ENCODE data around the gene OPN3. TPM values are rescaled to one million over a fixed set of nuclear protein-coding genes. Genes with fewer than 3 reads are reported as not detected.

OPN3 gene
- total RNA-seq, 1 donor from 2014 or later, result 32.1 TPM

DNA sequence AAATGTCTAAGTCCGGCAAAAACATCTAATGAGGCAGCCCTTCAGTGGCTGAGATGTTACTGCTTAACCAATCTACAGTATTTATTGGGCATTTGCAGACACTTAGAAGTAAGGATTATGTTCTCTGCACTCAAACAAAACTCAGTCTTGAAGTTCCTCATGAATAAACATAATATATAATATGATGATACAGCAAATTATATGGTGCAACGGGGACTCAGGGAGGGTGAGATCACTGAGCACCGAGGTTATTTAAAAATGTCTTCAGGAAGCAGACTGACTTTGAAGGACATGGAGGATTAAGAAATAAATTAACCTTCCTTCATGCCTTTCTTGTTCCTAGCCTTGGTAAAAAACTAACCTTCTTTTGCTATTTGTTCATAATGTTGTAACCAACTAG is 39.8 kb upstream of the OPN3 start:
- Mint-ChIP-seq H3K4me1 (peaks cover 10% of the 10 kb centered on the region), H3K36me3 (ENCODE audit: low read depth) (no peaks in the 10 kb centered on the region), H3K4me3 (no peak overlapping the region), H3K27ac (no peak overlapping the region), H3K27me3 (peaks cover 25% of the 10 kb centered on the region), H3K9me3 (peaks cover 8% of the 10 kb centered on the region)
- intact Hi-C loops (cut with micrococcal nuclease), result no loop called here
- ATAC-seq (ENCODE audit: low read depth), result no peak
- DNase-seq, result no peak
- ChIA-PET CTCF (no interaction called here), POLR2A (no interaction called here)
- TF ChIP-seq, protein P1, sequence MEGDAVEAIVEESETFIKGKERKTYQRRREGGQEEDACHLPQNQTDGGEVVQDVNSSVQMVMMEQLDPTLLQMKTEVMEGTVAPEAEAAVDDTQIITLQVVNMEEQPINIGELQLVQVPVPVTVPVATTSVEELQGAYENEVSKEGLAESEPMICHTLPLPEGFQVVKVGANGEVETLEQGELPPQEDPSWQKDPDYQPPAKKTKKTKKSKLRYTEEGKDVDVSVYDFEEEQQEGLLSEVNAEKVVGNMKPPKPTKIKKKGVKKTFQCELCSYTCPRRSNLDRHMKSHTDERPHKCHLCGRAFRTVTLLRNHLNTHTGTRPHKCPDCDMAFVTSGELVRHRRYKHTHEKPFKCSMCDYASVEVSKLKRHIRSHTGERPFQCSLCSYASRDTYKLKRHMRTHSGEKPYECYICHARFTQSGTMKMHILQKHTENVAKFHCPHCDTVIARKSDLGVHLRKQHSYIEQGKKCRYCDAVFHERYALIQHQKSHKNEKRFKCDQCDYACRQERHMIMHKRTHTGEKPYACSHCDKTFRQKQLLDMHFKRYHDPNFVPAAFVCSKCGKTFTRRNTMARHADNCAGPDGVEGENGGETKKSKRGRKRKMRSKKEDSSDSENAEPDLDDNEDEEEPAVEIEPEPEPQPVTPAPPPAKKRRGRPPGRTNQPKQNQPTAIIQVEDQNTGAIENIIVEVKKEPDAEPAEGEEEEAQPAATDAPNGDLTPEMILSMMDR (IDR thresholded peaks at IDR 0.05), result no peak

DNA sequence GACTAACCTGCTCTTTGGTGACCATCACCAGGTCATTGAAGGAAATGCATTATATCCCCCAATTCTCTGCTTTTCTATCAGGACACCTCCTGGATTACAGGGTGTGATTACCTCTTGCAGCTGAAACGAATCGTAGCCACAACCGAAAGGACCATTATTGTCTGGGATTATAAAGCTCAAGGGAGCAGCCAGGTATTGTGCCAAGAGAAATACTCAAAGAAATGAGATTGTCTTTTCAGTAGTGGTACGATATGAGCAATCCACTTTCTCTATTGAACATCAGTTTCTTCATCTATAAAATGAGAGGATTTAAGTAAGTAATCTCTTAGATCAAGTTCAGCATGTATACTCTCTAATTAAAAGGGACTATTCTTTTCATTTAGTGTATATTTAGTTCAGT is 39.2 kb upstream of the OPN3 start:
- peaks cover 10% of the 10 kb centered on the region for H3K4me1 Mint-ChIP-seq
- H3K27me3 Mint-ChIP-seq, result peaks cover 21% of the 10 kb centered on the region
- intact Hi-C loops (cut with micrococcal nuclease), result no loop called here
- peaks cover 8% of the 10 kb centered on the region for H3K9me3 Mint-ChIP-seq
- DNase-seq, result no peak
- no peak for ATAC-seq (ENCODE audit: low read depth)
- no peak overlapping the region for H3K27ac Mint-ChIP-seq
- TF ChIP-seq, protein P1 (IDR thresholded peaks at IDR 0.05), result no peak
- no peaks in the 10 kb centered on the region for H3K36me3 Mint-ChIP-seq (ENCODE audit: low read depth)
- CTCF ChIA-PET, result no interaction called here
- no peak overlapping the region for H3K4me3 Mint-ChIP-seq
- POLR2A ChIA-PET, result no interaction called here

DNA sequence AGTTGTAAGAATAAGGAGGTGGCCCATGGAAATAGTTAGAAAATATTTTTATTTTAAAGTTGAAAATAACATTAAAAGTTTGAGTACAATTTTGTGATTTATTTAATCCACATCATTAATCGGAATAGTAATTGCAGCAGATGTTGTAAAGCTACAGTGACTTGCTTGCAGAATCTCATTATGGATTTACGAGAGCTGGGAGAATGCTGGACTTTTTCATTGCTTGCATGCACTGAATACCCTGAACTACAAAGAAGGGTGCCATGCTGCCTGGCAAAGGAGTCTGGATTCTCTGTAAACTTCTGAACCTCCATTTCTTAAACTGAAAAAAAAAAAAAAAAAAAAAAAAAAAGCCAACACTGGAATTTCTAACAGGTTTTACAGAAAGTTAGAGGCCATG is 38.4 kb upstream of the OPN3 start:
- Mint-ChIP-seq H3K9me3 (peaks cover 8% of the 10 kb centered on the region), H3K4me3 (no peak overlapping the region), H3K27ac (no peak overlapping the region), H3K36me3 (ENCODE audit: low read depth) (no peaks in the 10 kb centered on the region), H3K4me1 (peaks cover 10% of the 10 kb centered on the region), H3K27me3 (peaks cover 21% of the 10 kb centered on the region)
- TF ChIP-seq, protein P1 (IDR thresholded peaks at IDR 0.05), result no peak
- intact Hi-C loops (cut with micrococcal nuclease), result no loop called here
- ATAC-seq (ENCODE audit: low read depth) (no peak), DNase-seq (no peak)
- CTCF ChIA-PET, result no interaction called here
- POLR2A ChIA-PET, result no interaction called here

DNA sequence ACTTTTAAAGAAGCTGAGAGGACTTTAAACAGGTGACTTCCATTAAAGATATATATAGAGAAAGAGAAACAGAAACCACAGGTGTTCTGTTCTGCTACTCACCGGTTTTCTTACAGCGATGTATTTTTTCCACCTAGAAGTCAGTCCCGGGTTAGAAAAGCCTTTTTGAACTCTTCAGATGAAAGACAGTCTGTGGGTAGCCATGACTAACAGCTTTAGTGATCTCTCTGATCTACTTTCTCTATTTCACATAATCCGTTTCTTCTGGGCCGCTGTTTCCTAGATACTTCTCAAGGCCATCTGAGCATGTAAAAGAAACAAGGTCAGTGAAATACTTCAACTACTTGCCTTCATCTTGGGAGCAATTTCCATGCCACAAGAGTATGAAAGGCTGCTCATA is 37.0 kb upstream of the OPN3 start:
- peaks cover 8% of the 10 kb centered on the region for H3K9me3 Mint-ChIP-seq
- ChIA-PET POLR2A (no interaction called here), CTCF (no interaction called here)
- intact Hi-C loops (cut with micrococcal nuclease), result no loop called here
- peaks cover 10% of the 10 kb centered on the region for H3K4me1 Mint-ChIP-seq
- H3K27me3 Mint-ChIP-seq, result peaks cover 22% of the 10 kb centered on the region
- H3K4me3 Mint-ChIP-seq, result peak overlapping the region; percentile 36
- H3K36me3 Mint-ChIP-seq (ENCODE audit: low read depth), result no peaks in the 10 kb centered on the region
- H3K27ac Mint-ChIP-seq, result no peak overlapping the region
- ATAC-seq (ENCODE audit: low read depth) (no peak), DNase-seq (no peak)
- TF ChIP-seq, protein P1 (IDR thresholded peaks at IDR 0.05), result no peak

DNA sequence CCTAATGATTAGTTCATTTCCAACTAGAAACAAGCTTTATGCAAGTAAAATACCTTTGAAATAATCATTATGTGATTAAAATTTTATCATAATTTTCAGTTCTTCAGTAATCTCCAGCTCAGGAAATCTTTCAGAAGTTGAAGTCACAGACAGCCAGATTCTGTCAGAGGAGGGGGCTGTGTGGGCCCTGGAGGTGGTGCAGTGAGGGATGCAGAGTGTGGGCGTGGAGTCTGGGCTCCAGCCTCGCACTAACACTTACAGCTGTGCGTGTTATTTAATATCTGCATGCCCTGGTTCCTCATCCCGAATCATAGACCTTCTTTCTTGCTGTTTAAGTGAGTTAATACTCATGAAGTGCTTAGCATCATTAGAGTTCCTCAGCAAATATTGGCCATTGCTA is 35.8 kb upstream of the OPN3 start:
- no peak overlapping the region for H3K27ac Mint-ChIP-seq
- intact Hi-C loops (cut with micrococcal nuclease), result no loop called here
- no peaks in the 10 kb centered on the region for H3K36me3 Mint-ChIP-seq (ENCODE audit: low read depth)
- peaks cover 10% of the 10 kb centered on the region for H3K4me1 Mint-ChIP-seq
- H3K9me3 Mint-ChIP-seq, result no peaks in the 10 kb centered on the region
- TF ChIP-seq, protein P1 (IDR thresholded peaks at IDR 0.05), result no peak
- ChIA-PET CTCF (no interaction called here), POLR2A (no interaction called here)
- H3K27me3 Mint-ChIP-seq, result peaks cover 23% of the 10 kb centered on the region
- DNase-seq, result no peak
- ATAC-seq (ENCODE audit: low read depth), result no peak
- no peak overlapping the region for H3K4me3 Mint-ChIP-seq
